SK-N-SH (cell line): ENCODE measurements around the gene TP63.

Source experiments
- CTCF ChIP-seq: fragments of 200-600 bp; sonication (generic); IDR thresholded peaks from 2 replicates; pipeline ENCODE4 v1.6.1; 2017; ENCODE audit warnings: antibody characterized with exemption, mild to moderate bottlenecking, moderate library complexity
- FOXJ3 ChIP-seq: sonication (generic); formaldehyde crosslinking; IDR thresholded peaks from 2 replicates; pipeline ENCODE4 v1.5.1; 2020; ENCODE audit warnings: mild to moderate bottlenecking, missing genetic modification reagents
- GATA2 ChIP-seq: sonication (generic); formaldehyde crosslinking; IDR thresholded peaks from 2 replicates; pipeline ENCODE4 v1.5.0; 2020; ENCODE audit warnings: mild to moderate bottlenecking, missing genetic modification reagents
- MXI1 ChIP-seq: IDR thresholded peaks from 2 replicates; pipeline ENCODE4 v1.6.1; 2012; ENCODE audit warnings: mild to moderate bottlenecking, low read depth, low read length, improper control_type of control experiment
- NFIC ChIP-seq: IDR thresholded peaks from 2 replicates; pipeline ENCODE4 v1.4.0; 2012; ENCODE audit warnings: borderline replicate concordance
- PBX3 ChIP-seq: IDR thresholded peaks from 2 replicates; pipeline ENCODE4; 2012
- RCOR1 ChIP-seq: fragments of 150-350 bp; IDR thresholded peaks from 2 replicates; pipeline ENCODE4 v1.6.1; 2017; ENCODE audit warnings: antibody characterized with exemption, low read length
- RFX5 ChIP-seq: IDR thresholded peaks from 2 replicates; pipeline ENCODE4 v1.6.1; 2012; ENCODE audit warnings: mild to moderate bottlenecking, improper control_type of control experiment, low read length
- TAF1 ChIP-seq: IDR thresholded peaks from 2 replicates; pipeline ENCODE4 v1.6.1; 2012; ENCODE audit warnings: low read depth, mild to moderate bottlenecking, low read length, moderate library complexity, borderline replicate concordance
- TF ChIP-seq, protein P1 (sequence below): IDR thresholded peaks from 2 replicates; pipeline ENCODE4 v1.4.0; 2012; ENCODE audit warnings: low read depth, borderline replicate concordance
- TF ChIP-seq, protein P2 (sequence below): IDR thresholded peaks from 2 replicates; pipeline ENCODE4 v1.4.0; 2012; ENCODE audit warnings: low read depth, borderline replicate concordance

GRCh38 chr3:189748046-189748445, 116.9 kb downstream of the TP63 start:
- TF ChIP-seq RFX5 = no peak
- TF ChIP-seq CTCF = no peak
- TF ChIP-seq GATA2 (CRISPR knock-in tag) = no peak
- no peak for TF ChIP-seq PBX3
- TF ChIP-seq TAF1 = no peak
- TF ChIP-seq, protein P1, sequence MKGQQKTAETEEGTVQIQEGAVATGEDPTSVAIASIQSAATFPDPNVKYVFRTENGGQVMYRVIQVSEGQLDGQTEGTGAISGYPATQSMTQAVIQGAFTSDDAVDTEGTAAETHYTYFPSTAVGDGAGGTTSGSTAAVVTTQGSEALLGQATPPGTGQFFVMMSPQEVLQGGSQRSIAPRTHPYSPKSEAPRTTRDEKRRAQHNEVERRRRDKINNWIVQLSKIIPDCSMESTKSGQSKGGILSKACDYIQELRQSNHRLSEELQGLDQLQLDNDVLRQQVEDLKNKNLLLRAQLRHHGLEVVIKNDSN = no peak
- TF ChIP-seq, protein P2, sequence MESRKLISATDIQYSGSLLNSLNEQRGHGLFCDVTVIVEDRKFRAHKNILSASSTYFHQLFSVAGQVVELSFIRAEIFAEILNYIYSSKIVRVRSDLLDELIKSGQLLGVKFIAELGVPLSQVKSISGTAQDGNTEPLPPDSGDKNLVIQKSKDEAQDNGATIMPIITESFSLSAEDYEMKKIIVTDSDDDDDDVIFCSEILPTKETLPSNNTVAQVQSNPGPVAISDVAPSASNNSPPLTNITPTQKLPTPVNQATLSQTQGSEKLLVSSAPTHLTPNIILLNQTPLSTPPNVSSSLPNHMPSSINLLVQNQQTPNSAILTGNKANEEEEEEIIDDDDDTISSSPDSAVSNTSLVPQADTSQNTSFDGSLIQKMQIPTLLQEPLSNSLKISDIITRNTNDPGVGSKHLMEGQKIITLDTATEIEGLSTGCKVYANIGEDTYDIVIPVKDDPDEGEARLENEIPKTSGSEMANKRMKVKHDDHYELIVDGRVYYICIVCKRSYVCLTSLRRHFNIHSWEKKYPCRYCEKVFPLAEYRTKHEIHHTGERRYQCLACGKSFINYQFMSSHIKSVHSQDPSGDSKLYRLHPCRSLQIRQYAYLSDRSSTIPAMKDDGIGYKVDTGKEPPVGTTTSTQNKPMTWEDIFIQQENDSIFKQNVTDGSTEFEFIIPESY = no peak
- TF ChIP-seq MXI1 = no peak
- no peak for TF ChIP-seq FOXJ3
- TF ChIP-seq NFIC = no peak
- TF ChIP-seq RCOR1 = no peak
